NCI-H345 (cell line): ENCODE data around the gene INHBB.
A peak's percentile ranks its signal among the peaks of the same experiment; 100 is the strongest.
"Not testable (repeated sequence)": the region's sequence is repeated elsewhere in the genome, so short reads cannot be mapped to it uniquely, and the experiment has no call there.

Experiments used
- DNase-seq: peaks from one replicate; lab custom pipeline; 2025; lab: John Stamatoyannopoulos, UW

INHBB gene

GRCh38 chr2:120382541-120383144, 36.7 kb downstream of the INHBB start:
- no peak for DNase-seq

- DNase-seq = no peak
Observed at GRCh38 chr2:120383191-120383590, 37.3 kb downstream of the INHBB start.

- no peak for DNase-seq
Observed at GRCh38 chr2:120383631-120384340, 37.9 kb downstream of the INHBB start.

GRCh38 chr2:120384486-120385354, 38.8 kb downstream of the INHBB start:
- no peak for DNase-seq

GRCh38 chr2:120385355-120386127, 39.6 kb downstream of the INHBB start:
- no peak for DNase-seq

- no peak for DNase-seq
Observed at GRCh38 chr2:120388222-120389035, 42.5 kb downstream of the INHBB start.

GRCh38 chr2:120389036-120389391, 43.1 kb downstream of the INHBB start:
- DNase-seq = no peak

GRCh38 chr2:120390381-120391055, 44.6 kb downstream of the INHBB start:
- no peak for DNase-seq

- DNase-seq = not testable (repeated sequence)
Observed at GRCh38 chr2:120391382-120391781, 45.4 kb downstream of the INHBB start.

- no peak for DNase-seq
Observed at GRCh38 chr2:120391911-120392665, 46.2 kb downstream of the INHBB start.

- no peak for DNase-seq
Observed at GRCh38 chr2:120392923-120393322, 47.0 kb downstream of the INHBB start.

GRCh38 chr2:120393456-120393855, 47.5 kb downstream of the INHBB start:
- DNase-seq = no peak

- no peak for DNase-seq
Observed at GRCh38 chr2:120394764-120395163, 48.8 kb downstream of the INHBB start.

GRCh38 chr2:120395221-120396012, 49.5 kb downstream of the INHBB start:
- DNase-seq = no peak

- DNase-seq = peak; percentile 93
Observed at GRCh38 chr2:120396013-120396860, 50.3 kb downstream of the INHBB start.

- DNase-seq = peak; percentile 44
Observed at GRCh38 chr2:120396861-120397811, 51.2 kb downstream of the INHBB start.
